Pericardium fibroblast (primary cell): Measurements from ENCODE around the gene KHDRBS1. TPM values are rescaled to one million over a fixed set of nuclear protein-coding genes. Genes with fewer than 3 reads are reported as not detected.

Experiments used
- total RNA-seq: library from RNA; depleted of rRNA; stranded (reverse); fragments of >200 nt; gene quantifications from 2 replicates; pipeline ENCODE4 v1.2.3, GENCODE V29; 2015

Gene KHDRBS1
- total RNA-seq, result 40.5 and 40.9 TPM in 2 replicates

GRCh38 chr1:32013386-32014198, at the start of gene KHDRBS1:
Gene KHDRBS1, plus strand, starts transcription at chr1:32013868. Its CDS starts 128 bp downstream, at chr1:32013996.

GRCh38 chr1:32072622-32073298, 59.1 kb downstream of the KHDRBS1 start, which contains the start of gene TMEM39B:
Gene TMEM39B, plus strand, starts transcription at chr1:32072939. Its CDS starts 109 bp downstream, at chr1:32073048.

Other genes starting within 250 kb of the KHDRBS1 start
- gene ADGRB2, start 249.5 kb upstream of the KHDRBS1 start, total RNA-seq, result 6.6 and 6.9 TPM in 2 replicates
- gene SPOCD1, start 197.8 kb upstream of the KHDRBS1 start, total RNA-seq, result 3.0 and 5.9 TPM in 2 replicates
- 162 and 189 TPM in 2 replicates for gene PTP4A2, start 75.5 kb upstream of the KHDRBS1 start, total RNA-seq
- gene TMEM39B, start 59.1 kb downstream of the KHDRBS1 start, total RNA-seq, result 3.6 and 5.5 TPM in 2 replicates
- gene KPNA6, start 94.2 kb downstream of the KHDRBS1 start, total RNA-seq, result 32.6 and 33.3 TPM in 2 replicates
- 58.0 and 63.5 TPM in 2 replicates for gene TXLNA, start 165.8 kb downstream of the KHDRBS1 start, total RNA-seq
- gene CCDC28B, start 186.7 kb downstream of the KHDRBS1 start, total RNA-seq, result 12.3 and 21.6 TPM in 2 replicates
- gene IQCC, start 191.8 kb downstream of the KHDRBS1 start, total RNA-seq, result 0.12 and 0.94 TPM in 2 replicates
- not detected in 2 replicates for gene DCDC2B, start 195.2 kb downstream of the KHDRBS1 start, total RNA-seq
- gene TMEM234, start 208.5 kb downstream of the KHDRBS1 start, total RNA-seq, result 8.2 and 16.6 TPM in 2 replicates
- 243 and 249 TPM in 2 replicates for gene EIF3I, start 208.5 kb downstream of the KHDRBS1 start, total RNA-seq
- 0.68 and 6.1 TPM in 2 replicates for gene FAM167B, start 233.4 kb downstream of the KHDRBS1 start, total RNA-seq
- gene LCK, start 237.4 kb downstream of the KHDRBS1 start, total RNA-seq, result not detected in 2 replicates